GM21526 (cell line): ENCODE measurements around the gene AP3D1.
"Not testable (repeated sequence)": the region's sequence is repeated elsewhere in the genome, so short reads cannot be mapped to it uniquely, and the experiment has no call there.

Experiments
- ATAC-seq: cut with Tn5 transposase; IDR thresholded peaks from one replicate; pipeline ENCODE4 v1.9.1; 2021; ENCODE audit warnings: moderate library complexity; ENCODE audit not compliant: unreplicated experiment, low FRiP score

The AP3D1 gene

GRCh38 chr19:2091926-2092525 is 59.3 kb downstream of the AP3D1 start:
- not testable (repeated sequence) for ATAC-seq

- no peak for ATAC-seq
These were observed 61.7 kb downstream of the AP3D1 start for GRCh38 chr19:2089727-2090053.

- ATAC-seq = no peak
These were observed 62.2 kb downstream of the AP3D1 start for GRCh38 chr19:2089001-2089711.

GRCh38 chr19:2087621-2088100 is 63.7 kb downstream of the AP3D1 start:
- ATAC-seq = no peak

GRCh38 chr19:2086695-2087620 is 64.4 kb downstream of the AP3D1 start:
- not testable (repeated sequence) for ATAC-seq

- no peak for ATAC-seq
These were observed 66.2 kb downstream of the AP3D1 start for GRCh38 chr19:2084993-2085720.

GRCh38 chr19:2083174-2083854 is 68.1 kb downstream of the AP3D1 start:
- no peak for ATAC-seq

- ATAC-seq = no peak
These were observed 69.2 kb downstream of the AP3D1 start for GRCh38 chr19:2081873-2082810.

- no peak for ATAC-seq
These were observed 70.9 kb downstream of the AP3D1 start for GRCh38 chr19:2080336-2080988.

GRCh38 chr19:2079865-2080301 is 71.5 kb downstream of the AP3D1 start:
- ATAC-seq = no peak

- ATAC-seq = no peak
These were observed 72.1 kb downstream of the AP3D1 start for GRCh38 chr19:2079076-2079864.

GRCh38 chr19:2077833-2078619 is 73.3 kb downstream of the AP3D1 start:
- no peak for ATAC-seq

GRCh38 chr19:2077398-2077797 is 74.0 kb downstream of the AP3D1 start:
- no peak for ATAC-seq

GRCh38 chr19:2076526-2076944 is 74.8 kb downstream of the AP3D1 start:
- ATAC-seq = no peak

GRCh38 chr19:2072757-2073551 is 78.4 kb downstream of the AP3D1 start:
- no peak for ATAC-seq
